K562 (cell line): ENCODE results near the gene CIAPIN1. TPM values are rescaled to one million over a fixed set of nuclear protein-coding genes. Genes with fewer than 3 reads are reported as not detected.

Experiments
- ATAC-seq: fragments of 200-7000 bp; cut with Tn5 transposase; 3 replicates; pipeline ENCODE4 v1.9.1; 2020; ENCODE audit warnings: moderate library complexity
- BruUV-seq: library from RNA; stranded (reverse); fragments of 400-500 nt; replicated peaks from 2 replicates; lab custom pipeline; 2021; lab: Mats Ljungman, UMichigan
- CTCF ChIA-PET: fragments of 300-600 bp; formaldehyde crosslinking; extraction: SDS; loops from one replicate; lab custom pipeline; 2021; ENCODE audit warnings: low intra/inter-chr PET ratio; lab: Yijun Ruan, JAX
- POLR2A ChIA-PET: fragments of 300-600, 350-650 bp; sonication (Branson Sonifier 250); formaldehyde crosslinking; extraction: SDS; loops from one replicate; lab custom pipeline; 2021; ENCODE audit warnings: antibody characterized with exemption, inconsistent platforms; lab: Yijun Ruan, JAX
- DNase-seq, 4 experiments: peaks; one replicate each; pipeline versions ENCODE4 v3.0.0 to v3.0.0-alpha.2; 2011 to 2018; ENCODE audit warnings: low spot score in 3 of 4, mixed read lengths in 3 of 4; ENCODE audit errors: extremely low read depth in 1 of 4
- FAIRE-seq: peaks from 2 replicates; lab custom pipeline; 2011; peaks lifted over from hg19 to GRCh38; lab: Jason Lieb, UNC
- H2AFZ ChIP-seq: 2 replicates; pipeline ENCODE4 v1.6.0; 2011; ENCODE audit warnings: low read depth, low read length, control low read depth, inconsistent platforms
- H3K27ac ChIP-seq: fragments of 200-600 bp; 3 replicates; pipeline ENCODE4 v1.8.0; 2011; ENCODE audit warnings: low read depth, mild to moderate bottlenecking, control low read depth, inconsistent platforms, low read length, moderate library complexity, mixed read lengths; ENCODE audit errors: extremely low read depth
- H3K27me3 ChIP-seq, 2 experiments: fragments of 300-600 bp in 1 of 2; 2 replicates in 1 of 2; 3 replicates in 1 of 2; pipeline versions ENCODE4 v1.6.0 to v1.8.0; 2011; ENCODE audit warnings: inconsistent platforms in 2 of 2, low read length in 2 of 2, mild to moderate bottlenecking in 1 of 2, mixed read lengths in 1 of 2, moderate library complexity in 1 of 2; ENCODE audit not compliant: control insufficient read depth in 2 of 2, insufficient read depth in 2 of 2
- H3K36me3 ChIP-seq: fragments of 300-600 bp; 3 replicates; pipeline ENCODE4 v1.8.0; 2011; ENCODE audit warnings: mild to moderate bottlenecking, low read length, inconsistent platforms; ENCODE audit not compliant: control insufficient read depth, insufficient read depth
- H3K4me1 ChIP-seq, 2 experiments: fragments of 200-600 bp in 1 of 2; replicated peaks in 1 of 2; 2 replicates in 1 of 2; 3 replicates in 1 of 2; pipeline versions ENCODE4 v1.5.1 to v1.8.0; 2011; ENCODE audit warnings: inconsistent platforms in 2 of 2, low read length in 2 of 2, mild to moderate bottlenecking in 1 of 2, mixed read lengths in 1 of 2, moderate library complexity in 1 of 2; ENCODE audit not compliant: control insufficient read depth in 2 of 2, insufficient read depth in 2 of 2
- H3K4me2 ChIP-seq: 2 replicates; pipeline ENCODE4 v1.6.1; 2011; ENCODE audit warnings: low read length, control low read depth, inconsistent platforms, mixed read lengths; ENCODE audit not compliant: insufficient read depth
- H3K4me3 ChIP-seq: fragments of 200-600 bp; sonication (generic), shearing (Covaris generic); 2 replicates; pipeline ENCODE4 v1.5.1; 2016; ENCODE audit warnings: control low read depth, inconsistent platforms
- H3K79me2 ChIP-seq: fragments of 200-600 bp; 3 replicates; pipeline ENCODE4 v1.8.0; 2011; ENCODE audit warnings: low read length, inconsistent platforms; ENCODE audit not compliant: control insufficient read depth, insufficient read depth
- H3K9ac ChIP-seq, 2 experiments: 2 replicates each; pipeline versions ENCODE4 v1.6.0 to v1.6.1; 2011; ENCODE audit warnings: low read depth in 2 of 2, low read length in 2 of 2, control low read depth in 1 of 2, inconsistent platforms in 1 of 2, mild to moderate bottlenecking in 1 of 2, mixed read lengths in 1 of 2; ENCODE audit not compliant: insufficient read depth in 1 of 2
- H3K9me1 ChIP-seq: one replicate; pipeline ENCODE4 v1.6.0; 2011; ENCODE audit warnings: inconsistent platforms, mild to moderate bottlenecking, low read length, moderate library complexity; ENCODE audit not compliant: control insufficient read depth, insufficient read depth
- H3K9me3 ChIP-seq: replicated peaks from 2 replicates; pipeline ENCODE4 v1.5.1; 2011; ENCODE audit warnings: low read depth, low read length, inconsistent platforms; ENCODE audit not compliant: control insufficient read depth, insufficient read depth
- H4K20me1 ChIP-seq: replicated peaks from 2 replicates; pipeline ENCODE4 v1.6.1; 2011; ENCODE audit warnings: low read length, inconsistent platforms, mixed read lengths; ENCODE audit not compliant: control insufficient read depth, insufficient read depth
- BRF1 ChIP-seq: IDR thresholded peaks from 3 replicates; pipeline ENCODE4 v1.6.1; 2011; ENCODE audit warnings: borderline replicate concordance, mild to moderate bottlenecking; ENCODE audit not compliant: insufficient read length; ENCODE audit errors: extremely low read depth
- HDAC8 ChIP-seq: fragments of 450-650 bp; IDR thresholded peaks from 2 replicates; pipeline ENCODE4 v1.6.1; 2016; ENCODE audit warnings: mild to moderate bottlenecking, missing genetic modification characterization, moderate library complexity, missing compliant biosample characterization
- NR4A1 ChIP-seq, 2 experiments: fragments of 250-450 bp in 1 of 2; fragments of 450-650 bp in 1 of 2; sonication (Bioruptor Pico) in 1 of 2; IDR thresholded peaks; 2 replicates each; pipeline versions ENCODE4 v1.4.0 to v1.6.1; 2016 to 2020; ENCODE audit warnings: mild to moderate bottlenecking in 2 of 2, missing compliant biosample characterization in 1 of 2, missing genetic modification characterization in 1 of 2, moderate library complexity in 1 of 2
- POLR2A ChIP-seq: fragments of 450-650 bp; conservative IDR thresholded peaks from 2 replicates; pipeline ENCODE4 v1.6.1; 2016
- SUPT5H ChIP-seq: fragments of 450-650 bp; IDR thresholded peaks from 2 replicates; pipeline ENCODE4 v1.6.1; 2016
- THRAP3 ChIP-seq: fragments of 450-650 bp; IDR thresholded peaks from 2 replicates; pipeline ENCODE4 v1.6.1; 2016; ENCODE audit warnings: mild to moderate bottlenecking, inconsistent platforms, borderline replicate concordance
- WGBS: fragments of 100-300 bp; shearing (Covaris generic); methylation state at CpG from one replicate; pipeline ENCODE4 v1.1.6; 2016; ENCODE audit warnings: low coverage, mixed read lengths; ENCODE audit not compliant: insufficient coverage; ENCODE audit errors: missing lambda C conversion rate; 5-methylcytosine and 5-hydroxymethylcytosine counted together
- in situ Hi-C: fragments of 300-500 bp; cut with MboI; formaldehyde crosslinking; loops from 4 replicates; pipeline ENCODE4 v1.15.0; 2018; ENCODE audit warnings: inconsistent platforms, mixed read lengths
- intact Hi-C: fragments of 100-400 bp; cut with micrococcal nuclease; formaldehyde crosslinking; loops from 2 replicates; pipeline ENCODE4 v1.14.2; 2022
- polyA plus RNA-seq, 8 experiments: library from polyadenylated mRNA; depleted of rRNA in 4 of 8; stranded (reverse) in 5 of 8; unstranded in 3 of 8; fragments of >200 nt; fragmentation: Nextera tagmentation in 2 of 8; fragmentation: Illumina TruSeq in 1 of 8; extraction: Ambion mirVana in 2 of 8; extraction: Trizol in 1 of 8; gene quantifications; 2 replicates each; pipeline versions ENCODE4 v1.2.1 to v1.2.3, GENCODE V29; 2011 to 2014; ENCODE audit warnings: inconsistent platforms in 1 of 8, missing spikeins in 1 of 8
- total RNA-seq, 7 experiments: library from RNA; depleted of rRNA in 6 of 7; stranded (reverse); fragments of >200 nt in 6 of 7; fragmentation: Illumina TruSeq in 2 of 7; extraction: Trizol in 2 of 7; gene quantifications; 2 replicates each; pipeline versions ENCODE4 v1.2.1 to v1.2.3, GENCODE V29; 2011 to 2021; ENCODE audit warnings: low replicate concordance in 1 of 7
- TF ChIP-seq, protein P1 (sequence below): sonication (generic); formaldehyde crosslinking; IDR thresholded peaks from 2 replicates; pipeline ENCODE4 v1.5.0; 2020; ENCODE audit warnings: missing genetic modification reagents

CIAPIN1 gene
- total and polyA plus RNA-seq, 9 of the 15 experiments (the other 6 are each of a cell fraction or from before 2014, with no cell fraction given): 71.8 to 263 (median 95.7) TPM

DNA sequence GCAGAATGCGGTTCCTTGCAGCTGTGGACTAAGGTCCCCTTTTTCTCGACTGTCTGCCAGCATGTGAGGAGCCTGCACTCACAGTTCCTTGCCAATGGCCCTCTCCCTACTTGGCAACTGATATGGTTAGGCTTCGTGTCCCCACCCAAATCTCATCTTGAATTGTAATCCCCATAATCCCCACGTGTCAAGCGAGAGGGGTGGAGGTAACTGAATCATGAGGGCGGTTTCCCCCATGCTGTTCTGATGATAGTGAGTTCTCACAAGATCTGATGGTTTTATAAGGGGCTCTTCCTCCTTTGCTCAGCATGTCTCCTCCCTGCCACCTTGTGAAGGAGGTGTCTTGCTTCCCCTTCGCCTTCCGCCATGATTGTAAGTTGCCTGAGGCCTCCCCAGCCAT, 19.9 kb downstream of the CIAPIN1 start:
- intact Hi-C loops: no loop called here
- Histone ChIP-seq H3K9me3 (no peaks in the 10 kb centered on the region), H3K4me3 (no peak overlapping the region), H4K20me1 (no peaks in the 10 kb centered on the region)
- 72% methylated on average over 7 of the region's 8 CpGs for WGBS
- no TSS peak for BruUV-seq
- TF ChIP-seq HDAC8 (no peak), BRF1 (no peak), POLR2A (no peak), NR4A1 (CRISPR knock-in tag; IDR thresholded peaks at IDR 0.05) (no peak), NR4A1 (tag; IDR thresholded peaks at IDR 0.05) (no peak), THRAP3 (no peak), SUPT5H (peak; percentile 45; the same call in 1 of the 2 replicates)
- TF ChIP-seq, protein P1, sequence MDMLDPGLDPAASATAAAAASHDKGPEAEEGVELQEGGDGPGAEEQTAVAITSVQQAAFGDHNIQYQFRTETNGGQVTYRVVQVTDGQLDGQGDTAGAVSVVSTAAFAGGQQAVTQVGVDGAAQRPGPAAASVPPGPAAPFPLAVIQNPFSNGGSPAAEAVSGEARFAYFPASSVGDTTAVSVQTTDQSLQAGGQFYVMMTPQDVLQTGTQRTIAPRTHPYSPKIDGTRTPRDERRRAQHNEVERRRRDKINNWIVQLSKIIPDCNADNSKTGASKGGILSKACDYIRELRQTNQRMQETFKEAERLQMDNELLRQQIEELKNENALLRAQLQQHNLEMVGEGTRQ (CRISPR knock-in tag): no peak
- TF ChIP-seq, all 486 proteins: peak for 1
- in situ Hi-C loops: no loop called here
- Histone ChIP-seq H3K27me3 (no peaks in the 10 kb centered on the region), H3K27ac (no peak overlapping the region), H2AFZ (no peak overlapping the region), H3K79me2 (no peaks in the 10 kb centered on the region), H3K36me3 (peaks cover 49% of the 10 kb centered on the region), H3K9ac (no peak overlapping the region), H3K4me2 (no peak overlapping the region), H3K9me1 (no peaks in the 10 kb centered on the region), H3K4me1 (no peaks in the 10 kb centered on the region; a peak in 1 of 5 replicates)
- no peak for DNase-seq
- FAIRE-seq: no peak
- ChIA-PET CTCF (no interaction called here), POLR2A (interaction anchor here (0.7 kb wide), 1 partner anchor 130 kb away, joined by 3 read pairs; no protein-coding TSS in a partner anchor)
- ATAC-seq: no peak
